Activated T-helper 17 cell treated with anti-CD3 and anti-CD28 coated beads, Interleukin-2, amount 50 U/mL, for 72 hours (primary cell): ENCODE data around the gene PDZD4. TPM values are rescaled to one million over a fixed set of nuclear protein-coding genes. Genes with fewer than 3 reads are reported as not detected.
A peak's percentile ranks its signal among the peaks of the same experiment; 100 is the strongest.

ENCODE experiments used
- ATAC-seq: fragments of 150-1000 bp; cut with Tn5 transposase; replicated peaks from 2 replicates; pipeline ENCODE4 v1.10.0; 2021; ENCODE audit warnings: mild to moderate bottlenecking, moderate library complexity
- H3K27ac Mint-ChIP-seq: one replicate; pipeline ENCODE4 v1.8.0; 2022; ENCODE audit warnings: mixed read lengths
- H3K27me3 Mint-ChIP-seq: one replicate; pipeline ENCODE4 v1.8.0; 2022; ENCODE audit warnings: mixed read lengths
- H3K36me3 Mint-ChIP-seq: one replicate; pipeline ENCODE4 v1.8.0; 2022; ENCODE audit warnings: low read depth, mild to moderate bottlenecking, mixed read lengths
- H3K4me1 Mint-ChIP-seq: one replicate; pipeline ENCODE4 v1.8.0; 2022; ENCODE audit warnings: mixed read lengths
- H3K4me3 Mint-ChIP-seq: one replicate; pipeline ENCODE4 v1.8.0; 2022; ENCODE audit warnings: mild to moderate bottlenecking, mixed read lengths
- H3K9me3 Mint-ChIP-seq: one replicate; pipeline ENCODE4 v1.8.0; 2022; ENCODE audit warnings: mixed read lengths
- total RNA-seq, 2 donors: library from RNA; stranded (reverse); gene quantifications; one replicate each; pipeline ENCODE4 v1.2.3, GENCODE V29; 2022

PDZD4 gene
- total RNA-seq, 2 donors from 2014 or later = 1.3 to 8.0 TPM

GRCh38 chrX:153763989-153764755 is 66.2 kb downstream of the PDZD4 start, which contains the start of gene PLXNB3:
TSS of gene PLXNB3 (plus strand) at chrX:153764249. CDS start at chrX:153765536, 1,287 bp downstream.
- H3K4me3 Mint-ChIP-seq = peak within 1 kb of the TSS; percentile 39
- H3K27ac Mint-ChIP-seq = peak within 1 kb of the TSS; percentile 54
- peak; percentile 94 for ATAC-seq

GRCh38 chrX:153763298-153763932 is 66.9 kb downstream of the PDZD4 start:
- Mint-ChIP-seq H3K27me3 (no peaks in the 10 kb centered on the region), H3K27ac (peak overlapping the region; percentile 54), H3K4me3 (no peak overlapping the region), H3K9me3 (no peaks in the 10 kb centered on the region), H3K4me1 (no peaks in the 10 kb centered on the region), H3K36me3 (no peaks in the 10 kb centered on the region)
- no peak for ATAC-seq

More at GRCh38 chrX:153763989-153764755, 66.2 kb downstream of the PDZD4 start, which contains the start of gene PLXNB3:
- H3K9me3 Mint-ChIP-seq = no peaks in the 10 kb centered on the region
- H3K27me3 Mint-ChIP-seq = no peaks in the 10 kb centered on the region
- H3K4me1 Mint-ChIP-seq = no peaks in the 10 kb centered on the region
- H3K36me3 Mint-ChIP-seq = no peaks in the 10 kb centered on the region

GRCh38 chrX:153762626-153763173 is 67.6 kb downstream of the PDZD4 start:
- H3K4me1 Mint-ChIP-seq = no peaks in the 10 kb centered on the region
- no peaks in the 10 kb centered on the region for H3K27me3 Mint-ChIP-seq
- H3K27ac Mint-ChIP-seq = no peak overlapping the region
- no peak overlapping the region for H3K4me3 Mint-ChIP-seq
- no peak for ATAC-seq
- H3K36me3 Mint-ChIP-seq = no peaks in the 10 kb centered on the region
- H3K9me3 Mint-ChIP-seq = no peaks in the 10 kb centered on the region

DNA sequence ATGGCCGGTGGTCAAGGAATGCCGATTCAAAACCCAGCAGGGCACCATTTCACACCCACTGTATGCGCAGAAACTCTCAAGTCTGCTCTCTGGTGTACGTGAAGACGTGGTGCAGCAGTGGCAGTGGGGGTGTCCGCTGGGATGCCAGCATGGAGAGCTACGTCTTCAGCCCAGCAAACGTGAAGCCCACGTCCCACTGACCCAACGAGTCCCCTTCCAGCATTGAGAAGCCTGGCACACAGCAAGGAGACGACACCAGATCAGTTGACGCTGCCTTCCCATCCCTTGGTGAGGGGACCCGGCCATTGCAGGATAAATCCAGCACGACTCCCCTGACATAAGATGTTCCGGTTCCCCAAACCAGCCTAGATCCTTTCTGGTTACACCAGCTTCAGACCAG is 68.5 kb downstream of the PDZD4 start:
- Mint-ChIP-seq H3K4me1 (no peaks in the 10 kb centered on the region), H3K27ac (no peak overlapping the region), H3K27me3 (no peaks in the 10 kb centered on the region), H3K9me3 (no peaks in the 10 kb centered on the region), H3K4me3 (no peak overlapping the region), H3K36me3 (no peaks in the 10 kb centered on the region)
- no peak for ATAC-seq

DNA sequence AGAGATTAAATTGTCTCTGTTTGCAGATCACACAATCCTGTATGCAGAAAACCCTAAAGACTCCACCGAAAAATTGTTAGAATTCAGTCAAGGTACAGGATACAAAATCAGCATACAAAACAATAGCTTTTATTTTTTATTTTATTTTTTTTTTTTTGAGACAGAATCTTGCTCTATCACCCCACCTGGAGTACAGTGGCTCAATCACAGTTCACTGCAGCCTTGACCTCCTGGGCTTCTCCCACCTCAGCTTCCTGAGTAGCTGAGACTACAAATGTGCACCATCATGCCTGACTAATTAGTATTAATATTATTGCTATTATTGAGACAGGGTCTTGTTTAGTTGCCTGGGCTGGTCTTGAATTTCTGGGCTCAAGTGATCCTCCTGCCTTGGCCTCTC is 75.2 kb downstream of the PDZD4 start:
- no peaks in the 10 kb centered on the region for H3K27me3 Mint-ChIP-seq

More for the DNA sequence above, 75.2 kb downstream of the PDZD4 start:
- Mint-ChIP-seq H3K27ac (no peak overlapping the region), H3K36me3 (no peaks in the 10 kb centered on the region), H3K4me1 (no peaks in the 10 kb centered on the region), H3K4me3 (no peak overlapping the region), H3K9me3 (no peaks in the 10 kb centered on the region)
- ATAC-seq = no peak

Other genes with a start within 250 kb of the PDZD4 start
- 10 to 100 TPM in 1 of 2 donors, 1 to 10 TPM in 1; 9.1 to 26.4 TPM for gene CCNQ, start 231.4 kb downstream of the PDZD4 start, total RNA-seq
- gene DUSP9, start 183.3 kb downstream of the PDZD4 start, total RNA-seq = under 1 TPM in 1 of 2 donors, not detected in 1; 0.13 TPM
- 10 to 100 TPM in 1 of 2 donors, 1 to 10 TPM in 1; 1.6 to 16.7 TPM for gene PNCK, start 156.7 kb downstream of the PDZD4 start, total RNA-seq
- gene SLC6A8, start 142.6 kb downstream of the PDZD4 start, total RNA-seq = 10 to 100 TPM in 1 of 2 donors, 1 to 10 TPM in 1; 1.1 to 26.1 TPM
- 100 to 1,000 TPM; 115 to 170 TPM for gene BCAP31, start 106.2 kb downstream of the PDZD4 start, total RNA-seq
- gene ABCD1, start 105.7 kb downstream of the PDZD4 start, total RNA-seq = 1 to 10 TPM; 6.7 to 9.4 TPM
- 1 to 10 TPM in 1 of 2 donors, under 1 TPM in 1; 0.45 to 7.9 TPM for gene PLXNB3, start 66.3 kb downstream of the PDZD4 start, total RNA-seq
- gene SRPK3, start 49.5 kb downstream of the PDZD4 start, total RNA-seq = not detected
- gene IDH3G, start 36.2 kb downstream of the PDZD4 start, total RNA-seq = 10 to 100 TPM; 62.0 to 82.2 TPM
- 100 to 1,000 TPM; 150 to 152 TPM for gene SSR4, start 35.9 kb downstream of the PDZD4 start, total RNA-seq
- 1 to 10 TPM; 2.3 to 2.4 TPM for gene L1CAM, start 55.6 kb upstream of the PDZD4 start, total RNA-seq
- gene AVPR2, start 74.1 kb upstream of the PDZD4 start, total RNA-seq = under 1 TPM in 1 of 2 donors, not detected in 1; 0.32 TPM
- gene ARHGAP4, start 95.7 kb upstream of the PDZD4 start, total RNA-seq = 100 to 1,000 TPM; 105 to 147 TPM
- gene NAA10, start 104.5 kb upstream of the PDZD4 start, total RNA-seq = 100 to 1,000 TPM in 1 of 2 donors, 10 to 100 TPM in 1; 74.7 to 146 TPM
- 1 to 10 TPM; 4.7 to 4.9 TPM for gene RENBP, start 114.1 kb upstream of the PDZD4 start, total RNA-seq
- gene HCFC1, start 141.3 kb upstream of the PDZD4 start, total RNA-seq = 100 to 1,000 TPM in 1 of 2 donors, 10 to 100 TPM in 1; 85.5 to 134 TPM
- 1 to 10 TPM; 7.1 to 7.8 TPM for gene TMEM187, start 142.2 kb upstream of the PDZD4 start, total RNA-seq
- 100 to 1,000 TPM; 113 to 224 TPM for gene IRAK1, start 189.4 kb upstream of the PDZD4 start, total RNA-seq